Heart left ventricle (tissue), 13 donors: ENCODE data around the gene MMP10.

Experiments used
- CTCF ChIP-seq, 12 donors: fragments of 200-600 bp; sonication (generic) in 4 of 12; IDR thresholded peaks; one replicate each; pipeline versions ENCODE4 v1.5.0 to v1.8.0; 2018 to 2022; ENCODE audit warnings: antibody characterized with exemption in 12 of 12, mild to moderate bottlenecking in 5 of 12
- POLR2A ChIP-seq, 2 donors: fragments of 450-650 bp; IDR thresholded peaks; one replicate each; pipeline ENCODE4 v1.6.1; 2017; ENCODE audit warnings: antibody characterized with exemption in 2 of 2, mild to moderate bottlenecking in 2 of 2, moderate library complexity in 2 of 2
- donor health status: ischemic (EF 13 %, LVEDD 7.1; RV severe dilation, severe dysfunction).
- donor health status: DM: no; HTN: yes; CAD: no.
- donor health status: DM: no; HTN: no; CAD: no.
- donor health status: ischemic (EF 25% LVEDD 6.9; RV normal size, moderate dysfunction).
- donor health status: ischemic (EF 25% LVEDD 5.7; RV mildly dilated, moderate dysfunction).
- donor health status: ischemic (EF 35%, LVEDD 5.7; RV mildly dilated, moderate dysfunction).
- donor health status: nonischemic (EF 11% LVEDD 7.7; RV severe dilation, severe dysfunction).
- donor health status: DM: yes; HTN: yes; CAD: no.
- donor health status: PGD.
- donor health status: ischemic (EF 29% LVEDD 5.4; RV normal size, mild dysfunction).
- donor health status: nonischemic (EF 23%, LVEDD 6.1; RV moderate dilation, normal function).

- no peak for TF ChIP-seq CTCF (IDR thresholded peaks at IDR 0.05)
- TF ChIP-seq POLR2A (IDR thresholded peaks at IDR 0.05), result no peak
These were observed 17.0 kb downstream of the MMP10 start for GRCh38 chr11:102763440-102763839.
